Pulmonary artery endothelial cell (primary cell): ENCODE measurements around the gene ARHGAP32. TPM values are rescaled to one million over a fixed set of nuclear protein-coding genes. Genes with fewer than 3 reads are reported as not detected.
"Not testable (repeated sequence)": the region's sequence is repeated elsewhere in the genome, so short reads cannot be mapped to it uniquely, and the experiment has no call there.

Experiments
- DNase-seq: peaks from one replicate; pipeline ENCODE4 v3.0.0-alpha.2; 2011; ENCODE audit warnings: low read depth, low spot score
- total RNA-seq: library from RNA; depleted of rRNA; stranded (reverse); fragments of >200 nt; gene quantifications from 2 replicates; pipeline ENCODE4 v1.2.3, GENCODE V29; 2014

ARHGAP32 gene
- total RNA-seq, 1 donor from 2014 or later, result 4.6 TPM

DNA sequence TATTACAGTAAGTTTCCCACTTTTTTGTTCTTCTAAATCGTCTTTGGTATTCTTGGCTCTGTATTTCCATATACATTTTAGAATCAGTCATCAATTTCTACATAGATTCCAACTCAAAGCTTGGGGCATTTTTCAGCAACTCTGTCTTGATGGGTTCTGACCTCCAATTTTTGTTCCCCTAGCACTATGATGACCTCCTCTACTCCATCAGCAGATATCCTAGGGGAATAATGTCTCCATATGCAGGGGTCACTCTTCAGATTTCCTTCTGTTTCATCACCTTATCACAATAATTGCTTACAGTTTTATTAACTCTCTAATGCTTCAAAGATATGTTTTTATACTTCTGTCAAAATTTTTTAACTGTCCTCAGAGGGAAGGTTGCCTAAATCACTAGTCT, 158.1 kb downstream of the ARHGAP32 start:
- DNase-seq, result no peak

DNA sequence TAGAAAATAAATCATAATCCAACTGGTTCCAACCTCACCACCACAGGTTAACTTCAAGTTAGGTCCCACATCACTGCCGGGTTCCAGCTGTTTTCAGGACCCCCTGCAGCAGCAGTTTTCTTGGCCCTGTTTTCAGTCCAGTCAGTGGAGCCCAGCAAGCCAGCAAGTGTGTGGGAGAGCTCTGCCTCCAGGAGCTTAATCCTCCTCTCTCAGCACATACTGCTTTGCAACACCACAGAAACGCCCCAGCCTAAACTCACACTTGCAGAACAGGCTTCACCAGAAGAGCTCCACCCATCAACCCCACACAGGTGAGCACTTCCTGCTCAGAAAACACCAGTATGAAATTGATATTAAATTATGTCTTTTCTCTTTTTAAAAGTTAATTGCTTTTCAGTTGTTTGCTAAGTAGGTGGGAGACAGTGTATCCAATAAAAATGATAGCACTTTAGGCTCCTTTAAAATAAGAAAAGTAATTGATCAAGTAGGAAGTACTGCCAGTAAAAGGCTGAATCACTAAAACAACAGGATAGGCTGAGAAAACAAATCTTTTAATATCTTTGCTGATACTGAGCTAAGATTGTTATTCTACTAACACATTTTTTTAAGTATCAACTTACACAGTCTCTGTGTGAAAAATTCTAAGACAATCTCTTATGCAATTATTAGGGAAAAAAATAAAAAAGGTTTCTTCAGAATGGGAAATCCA, 168.0 kb downstream of the ARHGAP32 start:
- DNase-seq, result no peak

DNA sequence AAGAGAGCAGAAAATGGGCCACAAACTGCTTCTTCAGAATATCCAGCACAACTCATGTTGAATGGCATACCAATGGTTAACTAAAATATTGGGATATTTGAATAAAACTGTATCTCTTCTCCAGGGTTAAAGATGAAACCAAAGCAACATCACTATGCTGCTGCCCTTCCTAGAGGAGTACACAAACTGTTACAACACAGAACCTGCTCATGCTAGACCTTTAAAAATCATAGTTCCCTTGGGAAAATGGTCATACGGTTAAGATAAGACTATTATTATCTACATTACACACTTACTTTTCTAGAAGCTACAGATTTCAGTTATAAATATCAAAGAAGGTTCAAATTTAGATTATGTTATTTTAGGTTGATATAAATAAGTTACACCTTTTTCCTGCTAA, 170.8 kb downstream of the ARHGAP32 start:
- no peak for DNase-seq

DNA sequence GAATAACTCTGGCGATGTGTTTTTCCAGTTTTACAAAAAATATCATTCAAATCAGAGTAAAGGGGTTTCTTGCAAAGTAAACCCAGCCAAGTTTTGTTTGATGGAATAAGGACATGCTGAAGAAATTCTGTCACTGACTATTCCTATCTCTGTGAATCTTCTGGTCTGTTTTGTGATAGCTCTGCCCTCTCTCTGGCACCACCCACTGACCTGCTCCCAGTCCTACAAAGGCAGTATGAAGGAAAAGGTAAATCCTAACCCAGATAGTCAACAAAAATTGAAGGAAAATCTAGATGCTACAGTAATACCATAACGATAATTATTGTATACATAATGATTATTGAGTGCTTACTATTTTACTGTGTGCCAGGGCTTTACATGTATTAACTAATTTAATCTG, 173.1 kb downstream of the ARHGAP32 start:
- DNase-seq, result no peak

DNA sequence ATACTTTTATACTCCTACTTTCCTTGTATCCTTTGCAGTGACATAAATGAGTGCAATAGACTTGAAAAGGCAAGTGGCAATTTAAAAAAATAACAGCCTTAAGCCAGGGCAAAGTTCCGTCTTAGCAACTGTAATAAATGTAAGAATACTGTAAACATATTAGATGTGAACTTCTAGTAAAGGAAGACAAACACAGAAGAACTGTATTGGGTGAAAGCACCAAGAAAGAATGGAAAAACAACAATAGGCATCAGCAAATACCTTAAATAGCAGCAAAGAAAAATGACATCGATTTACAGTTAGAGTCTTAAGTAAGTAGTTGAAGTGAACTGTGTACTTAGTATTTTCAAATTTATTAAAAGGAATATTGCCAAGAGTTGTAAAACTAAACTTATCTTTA, 174.0 kb downstream of the ARHGAP32 start:
- DNase-seq, result no peak

DNA sequence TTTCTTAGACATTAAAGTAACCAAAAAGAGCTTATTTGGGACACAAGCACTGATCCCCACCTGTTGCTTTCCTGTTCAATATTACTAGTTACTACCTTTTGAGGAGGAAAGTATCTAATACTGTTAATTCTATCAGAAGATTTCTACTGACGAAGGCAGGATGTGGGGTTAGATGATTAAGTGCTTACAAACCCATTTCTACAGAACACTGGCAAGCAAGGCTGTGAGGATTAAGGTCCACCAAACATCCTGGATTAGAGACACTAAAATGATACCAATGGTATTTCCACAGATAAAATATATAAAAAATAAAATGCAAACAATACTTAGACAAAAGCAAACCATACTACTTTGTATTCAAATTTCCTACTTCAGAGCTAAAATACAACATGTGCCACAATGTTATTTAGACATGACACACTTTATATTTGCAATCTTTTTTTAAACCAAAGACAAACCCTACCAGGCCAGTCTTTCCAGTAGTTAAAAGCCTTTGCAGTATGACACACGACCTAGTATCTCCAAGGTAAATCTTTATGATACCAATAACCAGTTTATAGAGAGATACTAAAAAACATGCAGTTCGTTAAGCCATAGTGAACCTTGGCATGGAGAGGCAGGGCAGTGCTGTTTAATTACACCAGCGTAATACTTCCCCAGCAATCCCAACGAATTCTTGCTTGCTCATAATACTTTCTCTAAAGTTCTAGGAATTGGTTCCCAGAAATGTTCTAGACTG, 178.2 kb downstream of the ARHGAP32 start:
- DNase-seq, result no peak

DNA sequence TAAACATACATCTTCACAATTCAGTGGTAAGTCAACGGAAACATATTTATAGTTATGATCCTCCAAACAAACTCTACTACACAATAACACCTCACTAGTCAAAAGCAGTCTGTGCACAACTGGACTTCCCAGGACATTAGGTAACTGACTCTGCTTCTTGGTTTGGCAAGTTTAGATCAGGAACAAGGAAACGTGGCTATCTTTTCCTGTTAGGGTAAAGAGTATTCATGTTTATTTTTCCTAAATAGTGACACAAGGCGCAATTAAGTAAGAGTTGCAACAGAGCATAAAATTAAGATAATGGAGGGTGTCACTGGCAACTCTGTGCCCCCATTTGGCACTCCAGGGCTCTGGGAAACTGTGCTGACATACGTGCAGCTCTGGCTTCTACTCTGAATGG, 179.2 kb downstream of the ARHGAP32 start:
- DNase-seq, result no peak

DNA sequence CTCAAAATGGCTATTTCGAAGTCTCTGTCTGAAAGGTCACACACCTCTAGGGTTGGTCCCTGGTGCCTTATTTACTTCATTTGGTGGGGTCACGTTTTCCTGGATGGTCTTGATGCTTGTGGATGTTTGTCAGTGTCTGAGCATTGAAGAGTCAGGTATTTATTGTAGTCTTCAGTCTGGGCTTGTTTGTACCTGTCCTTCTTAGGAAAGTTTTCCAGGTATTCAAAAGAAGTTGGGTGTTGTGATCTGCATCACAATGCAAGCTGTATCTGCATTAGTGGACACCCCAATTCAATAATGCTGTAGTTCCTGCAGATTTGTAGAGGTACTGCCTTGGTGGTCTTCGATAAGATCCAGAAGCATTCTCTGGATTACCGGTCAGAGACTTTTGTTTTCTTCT, 186.0 kb downstream of the ARHGAP32 start:
- DNase-seq, result no peak

DNA sequence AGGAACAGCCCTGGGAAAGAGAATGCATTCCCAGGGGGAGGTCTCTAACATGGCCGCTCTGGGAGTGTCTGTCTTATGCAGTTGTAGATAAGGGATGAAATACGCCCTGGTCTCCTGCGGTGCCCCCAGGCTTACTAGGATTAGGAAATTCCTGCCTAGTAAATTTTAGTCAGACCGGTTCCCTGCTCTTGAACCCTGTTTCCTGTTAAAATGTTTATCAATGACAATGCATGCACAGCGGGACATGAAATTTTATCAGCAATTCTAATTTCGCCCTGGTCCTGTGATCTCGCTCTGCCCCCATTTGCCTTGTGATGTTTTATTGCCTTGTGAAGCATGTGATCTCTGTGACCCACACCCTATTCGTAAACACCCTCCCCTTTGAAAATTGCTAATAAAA, 193.0 kb downstream of the ARHGAP32 start:
- not testable (repeated sequence) for DNase-seq

DNA sequence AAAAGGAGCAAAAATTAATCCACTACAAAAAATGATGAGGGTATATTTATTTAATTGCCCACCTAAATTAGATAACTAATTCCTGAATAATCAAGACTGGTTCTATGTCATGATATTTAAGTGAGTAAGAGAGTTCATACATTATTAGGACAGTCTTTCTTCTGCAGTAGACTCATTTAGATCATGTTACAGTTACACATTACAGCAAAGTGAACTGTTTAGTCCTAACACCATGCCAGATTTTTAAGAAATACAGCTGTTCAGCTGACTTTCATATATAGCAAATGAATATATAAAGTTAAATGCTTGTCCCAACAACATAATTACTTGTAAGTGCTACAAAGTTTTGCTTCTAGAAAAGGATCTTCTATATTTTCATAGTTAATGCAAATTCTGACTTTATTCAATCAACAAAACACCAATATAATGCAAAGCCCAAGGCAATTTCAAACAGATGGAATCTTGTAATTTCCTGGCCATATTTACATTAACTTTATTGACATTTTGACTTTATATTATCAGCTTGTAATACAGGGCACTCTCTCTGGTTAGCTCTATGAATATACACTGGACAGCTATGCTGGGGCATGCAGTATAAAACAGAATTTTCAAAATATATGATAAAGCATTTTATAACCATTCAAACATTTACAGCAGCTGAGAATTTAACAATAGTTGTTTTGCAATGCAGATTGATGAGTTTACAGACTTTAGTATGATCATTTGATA, 203.7 kb downstream of the ARHGAP32 start:
- DNase-seq, result no peak

DNA sequence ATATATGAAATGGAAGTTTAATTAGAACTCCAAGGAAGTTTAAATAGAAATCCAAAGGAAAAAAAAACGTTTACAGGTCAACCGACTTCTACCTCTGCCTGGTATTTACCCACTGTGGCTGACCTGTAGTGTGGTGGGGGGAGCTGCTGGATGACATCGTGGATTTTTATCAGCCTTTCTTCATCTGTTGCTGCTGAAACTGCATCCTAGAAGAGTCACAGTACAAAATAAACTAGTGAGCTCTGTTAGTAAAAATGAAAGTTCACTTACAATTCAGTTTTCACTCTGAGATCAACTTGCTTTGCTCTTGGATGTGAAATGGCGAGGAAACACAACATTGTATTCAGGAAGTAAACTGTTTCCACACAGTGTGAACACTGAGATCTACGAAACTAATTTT, 206.2 kb downstream of the ARHGAP32 start:
- no peak for DNase-seq

DNA sequence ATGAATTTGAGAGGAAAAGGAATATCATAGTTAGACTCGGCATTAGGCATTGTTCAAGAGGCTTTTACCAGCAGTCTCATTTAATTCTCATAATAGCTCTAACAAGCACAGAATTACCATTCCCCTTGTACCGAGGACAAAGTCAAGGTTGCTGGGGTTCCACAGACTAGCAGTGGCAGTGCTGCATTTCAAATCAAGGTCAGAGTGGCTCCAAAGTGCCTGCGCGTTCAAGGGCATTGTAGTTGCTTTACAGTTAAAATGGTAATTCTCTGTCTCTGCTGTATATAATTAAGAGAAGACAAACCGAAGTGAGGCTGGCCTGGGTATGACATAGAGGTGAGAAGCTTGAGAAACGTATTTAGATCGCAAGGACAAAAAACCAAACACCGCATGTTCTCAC, 209.1 kb downstream of the ARHGAP32 start:
- no peak for DNase-seq

DNA sequence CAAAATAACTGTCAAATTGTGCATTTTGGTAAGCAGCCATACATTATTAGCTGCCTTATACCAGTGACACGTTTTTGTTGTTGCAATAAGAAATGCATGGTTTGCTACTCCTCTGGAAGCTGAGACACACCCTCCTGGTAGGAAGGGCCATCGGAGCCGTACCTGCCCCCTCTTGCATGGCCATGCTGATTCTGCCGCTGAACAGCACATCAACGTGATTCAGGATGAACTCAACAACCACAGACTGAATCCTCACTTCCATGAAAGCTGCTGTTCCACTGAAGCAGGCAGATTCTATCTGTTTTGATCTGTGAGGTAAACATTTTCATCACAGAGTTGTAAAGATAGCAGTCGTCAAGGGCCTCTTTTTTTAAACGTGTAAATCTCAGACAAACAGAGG, 210.9 kb downstream of the ARHGAP32 start:
- DNase-seq, result no peak

DNA sequence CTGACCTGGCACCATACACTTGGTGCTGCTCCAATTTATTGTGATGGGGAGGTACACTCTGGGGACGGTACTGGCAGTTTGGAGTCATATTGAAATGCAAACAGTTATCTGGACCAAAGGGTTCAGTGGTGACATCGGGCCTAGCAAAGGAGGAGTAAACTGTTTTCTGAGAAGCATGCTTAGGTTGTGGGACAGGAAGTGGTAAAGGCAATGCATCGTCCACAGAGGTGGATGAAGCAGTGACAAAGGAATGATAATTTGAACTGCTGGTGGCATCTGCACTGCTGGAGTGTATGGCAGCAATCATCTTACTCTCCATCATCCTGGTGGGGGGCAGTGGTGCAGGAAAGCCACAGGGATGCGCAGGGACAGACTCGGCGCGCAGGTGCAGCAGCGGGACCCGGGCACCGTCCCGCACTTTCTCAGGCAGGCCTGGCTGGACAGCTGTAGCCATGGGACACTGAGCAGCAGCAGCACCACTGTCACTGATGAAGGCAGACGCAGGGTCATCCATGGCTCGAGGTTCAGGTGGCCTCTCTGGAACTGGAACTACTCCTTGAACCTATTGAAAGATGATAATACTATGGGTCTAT, 221.4 kb downstream of the ARHGAP32 start:
- DNase-seq, result no peak

DNA sequence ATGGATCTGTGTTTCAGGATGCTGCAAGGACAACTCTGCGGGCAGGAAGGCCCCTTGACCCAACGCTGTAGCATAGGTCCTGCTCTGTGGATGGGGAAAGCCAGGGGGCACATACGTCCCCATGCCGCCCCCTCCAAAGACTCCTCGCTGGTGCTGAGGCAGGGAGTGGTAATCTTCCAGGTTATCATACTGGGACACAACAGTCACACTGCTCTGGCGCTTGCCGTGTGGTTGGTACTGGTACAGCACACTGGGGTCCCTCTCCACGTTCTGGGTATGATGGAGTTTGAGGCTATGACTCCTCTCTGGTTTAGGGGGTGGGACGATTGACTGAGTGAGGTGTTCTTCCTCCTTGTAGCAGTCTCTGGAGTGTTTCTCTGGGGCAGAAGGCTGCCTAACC, 223.2 kb downstream of the ARHGAP32 start:
- DNase-seq, result no peak

DNA sequence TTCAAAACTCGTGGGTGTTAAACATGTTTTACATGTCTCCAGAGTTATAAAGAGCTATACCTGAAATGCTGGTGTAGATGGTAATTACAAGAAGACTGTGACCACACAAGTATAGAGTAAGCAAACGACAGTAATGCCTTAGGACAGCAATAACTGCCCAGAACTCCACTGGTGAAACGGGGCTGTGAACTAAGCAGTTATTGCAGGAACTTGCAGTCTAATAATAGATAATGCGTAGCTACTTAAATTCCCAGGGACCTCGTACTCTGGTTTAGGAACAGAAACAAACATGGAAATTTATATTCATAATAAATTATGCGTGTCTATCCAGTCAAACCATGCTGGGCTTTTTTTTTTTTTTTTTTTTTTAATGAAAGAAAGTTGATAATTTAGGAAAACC, 224.5 kb downstream of the ARHGAP32 start:
- no peak for DNase-seq

DNA sequence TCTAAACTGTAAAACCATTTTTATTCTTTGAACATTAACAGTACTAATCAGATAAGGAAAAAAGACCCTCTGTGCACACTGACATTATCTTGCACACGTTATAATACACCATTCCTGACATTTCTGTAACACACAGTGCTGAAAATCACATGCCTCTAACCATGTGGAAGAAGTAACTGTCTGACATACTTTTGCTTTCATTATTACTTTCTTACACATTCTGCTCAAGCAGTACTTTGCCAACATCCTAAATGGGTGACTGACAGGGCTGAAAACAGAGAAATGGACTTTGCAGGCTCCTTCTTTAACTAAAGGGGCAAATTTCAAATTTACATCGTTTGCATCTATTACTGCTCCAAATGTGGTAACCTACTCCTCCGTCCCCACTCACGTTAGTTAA, 226.6 kb downstream of the ARHGAP32 start:
- DNase-seq, result no peak

DNA sequence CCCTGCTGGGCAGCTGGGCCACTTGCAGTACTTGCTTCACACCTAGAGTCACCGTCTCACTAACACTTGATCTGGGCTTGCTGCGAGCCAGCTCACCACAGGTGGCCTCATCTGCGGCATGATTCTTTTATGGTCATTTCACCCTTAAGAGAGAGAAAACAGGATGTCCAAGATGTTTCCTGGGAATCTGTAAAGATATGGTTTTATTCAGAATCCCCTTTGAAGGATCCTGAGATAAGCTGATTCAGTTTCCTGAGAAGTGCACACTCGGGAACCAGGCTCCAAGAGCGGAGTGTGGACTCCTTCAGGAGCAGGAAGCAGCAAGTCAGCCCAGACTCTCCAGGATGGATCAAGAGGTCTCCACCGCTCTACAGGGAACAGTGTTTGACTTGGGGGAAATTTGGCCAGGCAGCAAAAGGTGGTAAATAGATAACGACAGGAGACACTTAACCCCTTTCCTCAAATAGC, 227.6 kb downstream of the ARHGAP32 start:
- DNase-seq, result peak; percentile 56

DNA sequence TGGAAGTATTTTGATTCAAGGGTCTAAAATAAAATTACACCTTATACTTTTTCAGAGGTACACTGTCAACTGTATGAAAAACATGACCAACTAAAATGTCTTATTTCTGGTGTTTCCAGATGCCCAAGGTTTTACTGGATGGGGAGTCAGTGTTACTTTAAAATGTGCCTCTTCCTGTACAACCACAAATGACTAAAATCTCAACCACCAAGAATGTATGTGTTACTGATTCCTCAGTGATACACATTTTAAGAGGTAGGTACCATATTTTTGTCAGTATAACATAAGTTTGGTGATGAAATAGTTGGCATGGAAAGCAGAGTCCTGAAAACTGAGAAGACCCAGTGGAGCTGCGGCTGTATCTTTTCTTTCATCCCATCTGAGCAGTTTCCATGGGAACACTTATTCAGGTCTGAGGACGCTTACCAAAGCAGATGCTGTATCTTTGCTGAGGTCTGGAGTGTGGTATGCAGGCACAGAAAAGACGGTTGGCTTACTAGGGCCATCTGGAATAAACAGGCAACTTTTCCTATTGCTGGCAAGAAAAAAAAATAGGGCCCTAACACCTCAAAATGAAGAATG, 228.3 kb downstream of the ARHGAP32 start:
- DNase-seq, result no peak

DNA sequence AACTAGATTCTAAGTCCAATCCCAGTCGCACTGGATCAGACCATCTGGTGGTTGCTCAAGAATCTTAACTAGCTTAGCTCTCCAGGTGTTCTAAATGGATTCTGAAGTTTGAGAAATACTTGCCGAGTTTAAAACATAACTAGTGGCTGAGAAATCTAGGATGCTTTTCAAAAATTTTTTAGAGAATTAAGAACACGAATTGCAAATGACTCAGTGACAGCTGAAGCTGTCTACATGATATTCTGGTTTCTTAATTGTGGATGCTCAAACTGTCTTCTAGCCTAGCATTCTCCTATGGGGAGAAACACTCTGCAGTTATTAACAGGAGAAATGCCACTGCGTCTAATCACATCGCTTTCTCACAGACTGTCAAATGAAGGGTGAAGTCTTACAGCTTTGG, 229.2 kb downstream of the ARHGAP32 start:
- no peak for DNase-seq

DNA sequence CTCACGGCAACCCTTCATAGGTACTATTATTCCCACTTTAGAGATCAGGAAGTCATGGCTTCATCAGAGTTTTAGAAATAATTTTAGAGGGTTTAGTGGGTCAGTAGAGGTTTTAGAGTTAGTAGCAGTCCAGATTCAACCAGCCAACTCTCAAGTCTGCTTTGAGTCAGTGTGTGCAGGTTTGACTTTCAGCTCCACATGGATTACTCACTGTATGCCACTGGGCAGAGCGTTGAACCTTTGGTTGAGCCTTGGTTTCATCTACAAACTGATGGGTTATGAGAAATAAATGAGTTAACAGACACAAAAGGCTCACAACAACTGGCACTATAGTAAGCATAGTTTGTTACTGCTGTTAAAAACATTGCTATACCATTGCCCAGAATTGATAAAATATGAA, 230.5 kb downstream of the ARHGAP32 start:
- no peak for DNase-seq

DNA sequence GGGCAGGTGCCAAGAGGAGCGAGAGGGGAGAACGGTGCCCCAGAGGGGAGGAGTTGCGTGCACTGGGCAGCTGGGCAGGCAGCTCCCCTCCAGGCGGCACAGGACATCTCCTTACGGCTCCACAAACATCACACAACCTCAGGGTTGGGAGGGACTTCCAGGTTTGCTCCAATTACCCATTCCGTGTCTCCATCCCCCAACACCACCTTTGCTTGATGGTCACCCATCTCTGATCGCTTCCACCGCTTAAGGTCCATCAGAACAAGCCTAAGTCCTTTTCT, 235.0 kb downstream of the ARHGAP32 start:
- no peak for DNase-seq
